GM12874 (cell line): ENCODE results near the gene SERPINA6.

Experiments
- TF ChIP-seq, protein P1 (sequence below): IDR thresholded peaks from 2 replicates; pipeline ENCODE4 v1.5.1; 2011; ENCODE audit warnings: low read depth, mild to moderate bottlenecking, control low read depth, low read length, moderate library complexity; ENCODE audit not compliant: insufficient read depth

The SERPINA6 gene

DNA sequence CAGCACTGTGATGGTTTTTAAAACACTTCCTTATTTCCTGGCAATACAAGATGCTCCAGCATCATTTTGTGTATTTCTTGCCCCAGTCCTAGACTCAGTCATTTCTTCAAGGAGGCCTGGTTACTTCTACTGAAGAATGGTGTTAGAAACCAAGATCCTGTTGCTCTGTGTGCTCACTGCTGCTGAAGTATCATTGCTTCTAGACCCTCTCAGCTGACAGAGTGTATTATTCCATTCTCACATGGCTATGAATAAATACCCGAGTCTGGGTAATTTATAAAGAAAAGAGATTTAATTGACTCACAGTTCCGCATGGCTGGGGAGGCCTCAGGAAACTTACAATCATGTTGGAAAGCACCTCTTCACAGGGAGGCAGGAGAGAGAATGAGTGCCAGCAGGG lies 14.9 kb upstream of the SERPINA6 start:
- TF ChIP-seq, protein P1, sequence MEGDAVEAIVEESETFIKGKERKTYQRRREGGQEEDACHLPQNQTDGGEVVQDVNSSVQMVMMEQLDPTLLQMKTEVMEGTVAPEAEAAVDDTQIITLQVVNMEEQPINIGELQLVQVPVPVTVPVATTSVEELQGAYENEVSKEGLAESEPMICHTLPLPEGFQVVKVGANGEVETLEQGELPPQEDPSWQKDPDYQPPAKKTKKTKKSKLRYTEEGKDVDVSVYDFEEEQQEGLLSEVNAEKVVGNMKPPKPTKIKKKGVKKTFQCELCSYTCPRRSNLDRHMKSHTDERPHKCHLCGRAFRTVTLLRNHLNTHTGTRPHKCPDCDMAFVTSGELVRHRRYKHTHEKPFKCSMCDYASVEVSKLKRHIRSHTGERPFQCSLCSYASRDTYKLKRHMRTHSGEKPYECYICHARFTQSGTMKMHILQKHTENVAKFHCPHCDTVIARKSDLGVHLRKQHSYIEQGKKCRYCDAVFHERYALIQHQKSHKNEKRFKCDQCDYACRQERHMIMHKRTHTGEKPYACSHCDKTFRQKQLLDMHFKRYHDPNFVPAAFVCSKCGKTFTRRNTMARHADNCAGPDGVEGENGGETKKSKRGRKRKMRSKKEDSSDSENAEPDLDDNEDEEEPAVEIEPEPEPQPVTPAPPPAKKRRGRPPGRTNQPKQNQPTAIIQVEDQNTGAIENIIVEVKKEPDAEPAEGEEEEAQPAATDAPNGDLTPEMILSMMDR = no peak

DNA sequence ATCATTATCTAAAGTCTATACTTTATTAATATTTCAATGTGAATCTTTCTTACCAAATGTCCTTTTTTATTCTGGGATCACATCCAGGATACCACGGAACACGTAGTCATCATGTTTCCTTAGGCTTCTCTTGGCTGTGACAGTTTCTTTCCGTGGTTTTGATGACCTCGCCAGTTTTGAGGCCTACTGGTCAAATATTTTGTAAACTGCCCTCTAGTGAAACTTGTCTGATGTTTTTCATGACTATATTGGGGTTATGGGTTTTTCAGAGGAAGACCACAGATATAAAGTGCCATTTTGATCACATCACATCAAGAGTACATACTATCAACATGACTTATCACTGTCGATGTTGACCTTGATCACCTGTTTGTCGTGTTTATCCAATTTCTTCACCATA lies 14.1 kb upstream of the SERPINA6 start:
- TF ChIP-seq, protein P1 = no peak

DNA sequence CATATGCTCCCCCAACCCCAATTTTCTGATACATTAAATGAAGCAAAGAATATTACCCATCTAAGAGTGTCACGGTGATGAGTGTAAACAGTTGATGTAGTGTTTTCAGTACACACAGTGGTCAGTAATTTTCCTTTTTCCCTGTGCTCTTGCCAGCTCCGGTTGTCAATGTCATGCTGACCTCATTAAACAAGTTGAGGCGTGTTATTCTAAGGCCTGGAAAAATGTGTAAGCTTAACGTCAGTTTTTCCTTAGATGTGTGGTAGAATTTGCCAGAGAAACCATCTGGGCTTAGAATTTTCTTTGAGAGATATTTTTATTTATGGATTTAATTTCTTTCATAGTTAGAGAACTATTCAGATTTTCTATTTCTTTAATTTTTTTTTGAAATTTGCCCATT lies 11.7 kb upstream of the SERPINA6 start:
- TF ChIP-seq, protein P1 = no peak

DNA sequence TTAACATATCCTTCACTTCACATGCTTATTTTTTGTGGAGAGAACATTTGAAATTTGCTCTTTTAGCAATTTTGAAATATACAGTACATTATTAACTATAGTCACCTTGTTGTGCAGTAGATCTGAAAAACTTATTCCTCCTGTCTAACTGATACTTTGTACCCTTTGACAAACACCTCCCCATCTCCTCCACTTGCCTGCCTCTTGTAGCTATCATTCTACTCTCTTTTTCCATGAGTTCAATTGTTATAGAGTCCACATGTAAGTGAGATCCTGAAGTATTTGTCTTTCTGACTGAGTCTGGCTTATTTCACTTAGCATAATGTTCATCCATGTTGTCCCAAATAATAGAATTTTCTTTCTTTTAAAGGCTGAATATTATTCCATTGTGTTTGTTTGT lies 9.5 kb upstream of the SERPINA6 start:
- TF ChIP-seq, protein P1 = no peak

DNA sequence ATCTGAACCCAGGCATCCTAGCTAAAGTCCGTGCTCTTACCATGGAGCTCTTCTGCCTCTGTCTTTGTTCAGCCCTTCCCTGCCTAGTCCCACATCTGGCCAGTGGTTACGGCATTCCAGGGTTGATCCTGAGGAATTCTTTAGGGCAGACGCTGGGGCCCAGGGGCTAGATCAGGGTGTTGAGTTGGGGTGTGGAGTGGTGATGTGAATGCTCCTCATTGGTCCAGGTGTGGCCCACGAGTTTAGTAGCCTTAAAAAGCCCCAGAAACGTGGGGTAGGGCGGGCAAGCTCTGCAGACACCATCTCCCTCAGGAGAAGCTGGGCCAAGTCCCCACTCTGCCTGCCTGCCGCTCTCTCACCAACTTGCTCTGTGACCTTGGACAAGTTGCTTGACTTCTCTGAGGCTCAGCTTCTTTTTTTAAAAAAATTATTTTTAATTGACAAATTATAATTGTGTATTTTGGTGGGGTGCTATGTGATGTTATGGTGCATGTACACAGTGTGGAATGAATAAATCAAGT lies 9.0 kb upstream of the SERPINA6 start:
- TF ChIP-seq, protein P1 = no peak

DNA sequence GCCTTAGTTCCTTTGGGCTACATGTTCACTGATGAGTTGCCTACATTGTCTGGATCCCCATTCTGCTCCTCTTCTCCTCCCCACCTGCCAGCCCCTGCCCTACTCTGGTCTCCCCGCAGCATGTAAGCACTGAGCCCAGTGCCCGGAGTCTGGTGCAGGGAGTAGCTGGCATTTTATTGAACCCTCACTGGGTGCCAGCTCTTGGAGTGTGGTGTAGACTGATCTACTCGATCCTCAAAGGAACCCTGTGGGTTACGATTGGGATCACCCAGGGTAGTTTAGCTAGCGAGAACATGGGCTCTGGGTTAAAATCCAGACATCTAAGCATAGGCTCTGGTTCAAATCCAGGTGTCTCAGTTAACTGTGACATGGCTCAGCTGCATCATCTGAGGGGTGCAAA lies 8.3 kb upstream of the SERPINA6 start:
- TF ChIP-seq, protein P1 = no peak

DNA sequence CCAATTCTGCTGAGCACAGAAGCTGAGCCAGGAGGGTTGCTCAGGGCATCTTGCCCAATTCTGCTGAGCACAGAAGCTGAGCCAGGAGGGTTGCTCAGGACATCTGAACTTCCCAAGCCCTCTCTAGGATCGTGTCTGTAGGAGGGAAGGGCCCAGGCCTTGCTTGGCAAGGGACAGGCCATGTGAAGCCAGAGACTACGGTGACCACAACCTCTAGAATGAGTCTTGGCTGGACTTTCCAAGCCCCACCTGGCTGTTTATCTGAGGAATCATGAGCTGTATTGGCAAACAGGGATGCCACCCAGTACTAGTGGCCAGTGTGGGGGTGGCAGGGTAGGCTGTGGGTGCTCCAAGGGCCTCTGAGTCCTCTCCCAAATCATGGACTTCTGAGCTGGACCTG lies 7.7 kb upstream of the SERPINA6 start:
- TF ChIP-seq, protein P1 = no peak
